Superior temporal gyrus (tissue), 1 donor: Measurements from ENCODE around the gene PIGH.

ENCODE experiments used
- DNase-seq: peaks from one replicate; pipeline ENCODE4 v3.0.0-alpha.2; 2016; ENCODE audit errors: extremely low spot score

Gene PIGH

DNA sequence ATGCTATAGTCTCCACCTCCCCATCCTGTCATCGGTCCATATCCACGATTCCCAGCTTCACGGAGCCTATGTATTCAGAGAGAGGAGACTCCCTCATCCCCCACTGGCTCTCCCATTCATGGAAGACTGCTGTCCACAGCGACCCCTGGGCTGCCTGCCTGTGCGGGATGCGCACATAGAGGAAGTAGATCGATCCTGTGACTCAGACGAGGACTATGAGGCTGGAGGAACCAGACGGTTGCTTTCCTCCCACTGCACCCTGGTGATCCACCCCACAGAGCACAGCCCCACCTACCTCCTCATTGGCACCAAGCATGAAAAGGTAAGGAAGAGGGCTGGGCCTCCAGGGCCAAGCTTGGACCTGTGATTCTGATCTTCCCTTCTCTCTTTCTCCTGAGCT, 24.4 kb downstream of the PIGH start:
- DNase-seq = no peak

GRCh38 chr14:67574806-67575205, 25.3 kb downstream of the PIGH start:
- DNase-seq = no peak

DNA sequence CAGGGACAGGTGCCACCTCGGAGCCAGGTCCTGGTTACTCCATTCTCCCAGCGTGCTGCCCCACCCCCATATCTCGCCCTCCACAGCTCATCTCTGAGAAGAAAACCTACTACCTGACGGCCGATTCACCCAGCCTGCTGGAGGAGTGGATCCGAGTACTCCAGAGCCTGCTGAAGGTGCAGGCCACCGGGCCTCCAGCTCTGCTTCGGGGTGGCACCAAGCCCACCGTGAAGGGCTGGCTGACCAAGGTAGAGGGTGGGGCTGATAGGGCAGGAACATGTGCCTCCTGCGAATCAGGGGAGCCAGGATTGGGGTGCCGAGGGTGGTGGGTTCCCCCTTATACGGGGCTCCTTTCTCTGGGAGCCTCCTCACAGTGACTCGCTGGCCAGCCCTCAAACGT, 25.9 kb downstream of the PIGH start:
- DNase-seq = no peak

DNA sequence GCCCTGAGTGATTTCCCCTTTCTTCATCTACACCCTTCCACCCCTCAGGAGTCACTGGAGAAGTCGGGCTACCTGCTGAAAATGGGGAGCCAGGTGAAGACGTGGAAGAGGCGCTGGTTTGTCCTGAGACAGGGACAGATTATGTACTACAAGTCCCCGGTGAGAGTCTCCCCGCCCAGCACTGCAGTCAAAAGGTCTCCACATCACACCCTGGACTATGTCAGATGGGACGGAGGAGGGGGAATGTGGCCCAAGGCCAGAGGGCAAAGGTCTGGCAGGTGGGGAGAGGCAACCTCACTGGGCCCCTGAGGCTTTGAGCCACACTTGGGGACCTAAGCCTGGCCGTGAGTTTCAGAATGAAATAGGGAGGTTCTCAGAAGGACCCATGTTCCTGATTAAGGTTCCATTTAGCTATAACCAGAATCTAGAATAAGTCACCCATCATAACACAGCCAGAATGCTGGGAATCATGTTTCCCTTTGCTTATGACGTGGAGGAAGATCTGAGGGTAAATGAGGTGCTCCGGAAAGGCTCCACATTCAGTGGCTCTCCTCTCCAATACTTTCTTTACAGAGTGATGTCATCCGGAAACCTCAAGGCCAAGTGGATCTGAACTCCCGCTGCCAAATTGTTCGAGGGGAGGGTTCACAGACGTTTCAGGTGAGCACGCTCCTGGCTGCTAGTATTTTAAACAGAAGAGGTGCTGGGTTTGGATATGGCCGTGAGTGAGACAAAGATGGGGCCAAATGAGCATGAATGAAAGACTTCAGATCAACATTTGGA, 26.6 kb downstream of the PIGH start:
- DNase-seq = no peak

GRCh38 chr14:67572608-67573007, 27.5 kb downstream of the PIGH start:
- DNase-seq = no peak

- DNase-seq = no peak
Observed at GRCh38 chr14:67571991-67572323, 28.1 kb downstream of the PIGH start.

GRCh38 chr14:67571275-67571990, 28.6 kb downstream of the PIGH start:
- peak; percentile 82 for DNase-seq

GRCh38 chr14:67570453-67570852, 29.6 kb downstream of the PIGH start:
- DNase-seq = no peak

DNA sequence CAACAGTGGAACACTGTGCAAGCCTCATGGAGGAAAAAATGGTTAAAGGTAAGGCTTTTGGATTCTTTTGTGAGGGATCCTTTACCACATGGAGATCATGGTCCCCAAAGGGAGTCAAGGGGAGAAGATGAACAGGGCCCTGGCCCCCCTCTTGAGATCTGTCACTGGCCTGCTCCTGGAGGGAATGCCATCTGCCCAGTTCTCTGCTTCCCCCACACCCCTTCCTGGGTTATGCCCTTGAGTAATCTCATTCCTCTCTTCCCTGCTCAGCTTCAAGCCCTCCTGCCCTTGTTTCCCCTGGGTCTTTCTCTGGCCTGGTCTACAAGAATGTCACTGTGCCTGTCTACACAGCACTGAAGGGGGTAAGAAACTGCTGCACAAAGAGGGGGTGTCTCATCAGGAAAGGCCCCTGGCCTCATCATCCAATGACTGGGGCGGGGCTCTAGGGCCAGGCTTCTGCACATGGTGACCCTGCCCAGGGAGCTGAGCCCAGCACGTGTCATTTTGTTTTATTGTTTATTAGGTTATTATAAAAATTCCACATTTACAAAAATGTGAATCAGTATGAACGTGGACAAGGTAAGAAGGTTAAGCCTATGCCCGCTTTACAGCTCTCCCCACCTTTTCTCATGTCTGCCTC, 30.3 kb downstream of the PIGH start:
- DNase-seq = no peak

- no peak for DNase-seq
Observed at GRCh38 chr14:67569011-67569650, 30.9 kb downstream of the PIGH start.

DNA sequence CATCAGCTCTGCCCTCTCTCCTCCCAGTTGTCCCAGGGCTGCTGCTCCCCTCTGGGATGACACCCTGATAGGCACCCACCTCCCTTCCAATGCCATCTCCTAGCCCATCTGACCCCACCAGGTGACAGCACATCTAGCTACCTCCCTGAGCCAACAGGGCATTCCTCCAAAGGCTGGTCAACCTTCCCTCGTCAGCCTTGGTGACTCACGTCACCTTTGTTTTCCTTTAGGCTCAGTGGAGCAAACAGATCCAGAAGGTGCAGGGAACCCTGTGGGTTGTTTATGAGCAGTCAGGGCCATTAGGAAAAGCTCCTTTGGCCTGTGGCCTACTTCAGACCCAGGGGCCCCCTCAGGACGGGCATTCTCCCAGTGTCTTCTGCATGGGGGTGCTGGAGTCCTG, 32.4 kb downstream of the PIGH start:
- no peak for DNase-seq

GRCh38 chr14:67566908-67567307, 33.2 kb downstream of the PIGH start:
- DNase-seq = peak; percentile 23

GRCh38 chr14:67564236-67564635, 35.8 kb downstream of the PIGH start:
- no peak for DNase-seq

- no peak for DNase-seq
Observed at GRCh38 chr14:67562776-67563150, 37.3 kb downstream of the PIGH start.

DNA sequence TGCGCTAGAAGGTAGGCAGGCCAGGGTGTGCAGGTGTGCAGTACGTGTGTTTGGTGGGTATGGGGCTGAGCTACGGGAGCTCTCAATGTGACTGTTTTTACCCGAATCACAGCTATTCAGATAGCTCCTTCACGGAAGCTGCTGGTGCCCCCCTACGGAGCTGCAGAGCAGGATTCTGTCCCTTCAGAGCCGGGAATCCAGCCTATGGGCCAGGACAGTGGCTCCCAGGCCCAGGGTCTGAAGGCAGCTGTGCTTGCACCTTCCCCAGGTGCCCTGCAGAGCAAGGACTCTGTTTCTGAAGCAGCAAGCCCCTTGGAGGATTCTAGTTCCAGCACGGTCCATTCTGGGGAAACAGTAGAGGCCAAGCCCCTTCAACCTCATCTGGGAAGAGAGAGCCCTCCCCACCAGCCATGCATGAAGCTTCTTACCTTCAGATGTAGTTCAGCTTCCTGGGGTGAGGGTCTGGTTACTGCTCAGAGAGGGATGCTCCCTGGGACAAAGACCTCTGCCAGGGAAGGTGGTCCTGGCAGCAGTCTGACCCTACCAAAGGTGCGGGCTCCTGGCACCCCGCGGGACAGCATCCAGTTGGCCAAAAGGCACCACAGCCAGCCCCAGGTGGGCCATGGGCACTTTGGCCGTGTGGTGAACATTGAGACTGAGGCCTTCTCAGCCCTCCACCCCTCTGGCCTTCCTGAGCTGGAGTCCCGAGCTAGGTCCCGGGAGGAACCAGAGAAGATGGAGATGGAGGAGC, 37.9 kb downstream of the PIGH start:
- DNase-seq = no peak

GRCh38 chr14:67559639-67560038, 40.4 kb downstream of the PIGH start:
- DNase-seq = no peak

DNA sequence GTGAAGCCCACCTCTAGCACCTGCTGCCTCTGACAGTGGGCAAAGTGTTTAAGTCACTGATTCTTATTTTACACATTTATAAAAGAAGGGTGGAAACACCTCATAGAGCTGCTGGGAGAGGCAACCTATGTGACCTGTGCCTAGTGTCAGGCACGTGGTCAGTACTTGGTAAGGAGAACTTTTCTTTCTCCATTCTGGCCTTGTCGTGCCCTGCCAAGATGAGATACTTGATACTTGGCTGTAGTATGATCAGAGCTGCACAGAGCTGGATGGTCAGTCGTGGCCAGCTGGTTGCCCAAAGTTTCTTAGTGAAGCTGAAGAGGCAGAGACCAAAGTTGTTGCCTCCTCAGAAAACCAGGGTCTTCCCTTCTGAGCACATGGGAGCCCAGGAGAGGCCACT, 42.4 kb downstream of the PIGH start:
- DNase-seq = no peak

DNA sequence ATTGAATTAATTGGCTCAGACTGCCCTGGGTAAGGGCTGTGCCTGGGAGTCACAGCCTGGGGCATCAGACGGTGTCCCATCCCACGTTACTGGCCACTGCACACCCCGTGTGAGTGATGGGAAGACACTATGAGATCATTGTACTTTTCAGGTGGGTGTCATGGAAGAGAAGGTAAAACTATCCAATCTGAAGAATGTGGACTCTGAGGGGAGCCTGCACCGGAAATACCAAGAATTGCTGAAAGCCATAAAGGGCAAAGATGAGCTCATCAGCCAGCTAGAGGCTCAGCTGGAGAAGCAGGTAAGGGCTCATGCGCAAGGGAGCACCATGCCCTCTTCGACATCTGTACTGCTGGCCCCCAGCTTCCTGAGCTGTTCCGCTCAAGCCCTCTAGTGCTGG, 43.0 kb downstream of the PIGH start:
- DNase-seq = no peak

- no peak for DNase-seq
Observed at GRCh38 chr14:67556671-67557070, 43.4 kb downstream of the PIGH start.

- no peak for DNase-seq
Observed at GRCh38 chr14:67555518-67556090, 44.5 kb downstream of the PIGH start.

DNA sequence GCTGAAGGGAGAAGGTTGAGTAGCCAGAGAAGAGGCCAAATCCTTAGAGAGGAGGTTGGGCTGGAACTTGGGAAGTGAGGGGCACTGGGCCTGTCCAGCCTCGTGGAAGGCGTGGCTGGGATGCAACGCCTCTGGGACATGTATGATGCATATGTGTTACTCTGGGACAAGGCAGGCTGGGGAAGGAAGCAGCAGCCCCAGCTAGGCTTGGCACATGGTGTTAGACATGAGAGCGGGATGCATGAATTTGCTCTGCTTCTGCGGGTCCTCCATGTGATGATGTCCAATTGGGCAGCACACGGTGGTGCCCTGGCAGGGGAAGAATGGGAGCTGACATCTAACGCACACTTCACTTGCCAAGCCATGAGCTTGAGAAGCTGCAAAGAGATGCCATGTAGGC, 45.7 kb downstream of the PIGH start:
- DNase-seq = no peak

DNA sequence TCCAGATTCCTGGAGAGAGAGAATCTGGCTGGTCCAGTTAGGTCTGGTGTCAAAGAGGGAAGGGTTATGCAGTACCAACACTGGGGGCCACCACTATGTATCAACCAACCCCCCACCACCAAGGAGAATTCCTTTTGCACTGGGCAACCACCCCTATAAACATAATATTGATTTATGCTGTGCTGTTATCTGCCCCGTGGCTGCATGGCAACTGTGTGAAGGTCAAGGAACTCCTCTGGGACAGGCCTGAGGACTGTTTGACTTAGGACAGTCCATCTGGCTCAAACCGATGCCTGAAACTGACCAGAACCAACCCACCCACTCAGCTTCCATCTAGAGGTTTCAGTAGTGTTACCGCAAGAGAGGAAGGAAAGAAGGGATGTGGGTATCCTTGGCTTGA, 46.5 kb downstream of the PIGH start:
- no peak for DNase-seq
